ENCODE data around the gene EIF4A2. TPM values are rescaled to one million over a fixed set of nuclear protein-coding genes. Genes with fewer than 3 reads are reported as not detected.

The EIF4A2 gene
- total and polyA plus RNA-seq, 2 of the 13 experiments (the other 11 are each of a cell fraction or from before 2014, with no cell fraction given) = 480 to 596 TPM

GRCh38 chr3:186782542-186783057 is 777 bp upstream of the EIF4A2 start:
- WGBS (ENCODE audit: low lambda C conversion rate) = 2% methylated on average over 21 of the region's 21 CpGs
- FAIRE-seq (no peak), DNase-seq (ENCODE audit: low spot score) (peak; percentile 30), ATAC-seq (peak; percentile 8; the same call in 2 of the 3 replicates)
- H3K36me3 ChIP-seq (replicated peaks in 1 of 2; ENCODE audit: control insufficient read depth in 1 of 2, insufficient read depth in 2 of 2, low read length in 2 of 2) = peaks cover 6 to 35% of the 10 kb centered on the region in 2 experiments
- H4K20me1 ChIP-seq (ENCODE audit: insufficient read depth, low read length) = peaks cover 42% of the 10 kb centered on the region
- peak overlapping the region; percentile 82 for H3K4me2 ChIP-seq (ENCODE audit: low read depth, low read length)
- H3K79me2 ChIP-seq (ENCODE audit: insufficient read depth, low read length) = peaks cover 35% of the 10 kb centered on the region
- H3K27ac ChIP-seq (ENCODE audit: extremely low read length, insufficient read depth, low read length) = peak overlapping the region; percentile 99
- peak overlapping the region; percentile 91 to 98 (median 95) for H3K4me3 ChIP-seq (replicated peaks in 1 of 3; ENCODE audit: insufficient read depth in 1 of 3, low read depth in 2 of 3, low read length in 3 of 3)
- TSS peak; percentile 96 for BruUV-seq (replicated peaks)
- no peaks in the 10 kb centered on the region; a peak in 1 of 5 replicates for H3K27me3 ChIP-seq (ENCODE audit: control insufficient read depth in 1 of 2, insufficient read depth in 2 of 2, low read length in 2 of 2)
- peaks cover 49% of the 10 kb centered on the region for H3K4me1 ChIP-seq (ENCODE audit: insufficient read depth, low read length)
- H3K9me3 ChIP-seq (ENCODE audit: low read length) = no peaks in the 10 kb centered on the region
- H2AFZ ChIP-seq (ENCODE audit: low read length) = no peak overlapping the region
- ChIA-PET POLR2A (interaction anchor here (0.7 to 3.6 kb wide), 28 partner anchors 13 to 259 kb away, joined by 3 to 26 read pairs (median 7); partner anchors contain the start of genes DNAJB11 and KNG1), CTCF (ENCODE audit: low intra/inter-chr PET ratio, low total read pairs) (no interaction called here)
- no peak for TF ChIP-seq TBP (CRISPR knock-in tag; IDR thresholded peaks at IDR 0.05)
- 0 out of 2 replicates have a peak, but pooled peaks have one; percentile 15 for TF ChIP-seq TOE1 (CRISPR knock-in tag; IDR thresholded peaks at IDR 0.05)
- TF ChIP-seq RARG (CRISPR knock-in tag; IDR thresholded peaks at IDR 0.05; ENCODE audit: low read depth) = 0 out of 2 replicates have a peak, but pooled peaks have one; percentile 8
- no peak for TF ChIP-seq SNAPC5 (CRISPR knock-in tag; IDR thresholded peaks at IDR 0.05; ENCODE audit: borderline replicate concordance)
- TF ChIP-seq RFX1 (IDR thresholded peaks at IDR 0.05) = no peak
- no peak for TF ChIP-seq SOX5 (CRISPR knock-in tag; IDR thresholded peaks at IDR 0.05; ENCODE audit: borderline replicate concordance)
- no peak for TF ChIP-seq ZNF576 (CRISPR knock-in tag; IDR thresholded peaks at IDR 0.05)
- TF ChIP-seq CCDC6 (CRISPR knock-in tag; IDR thresholded peaks at IDR 0.05) = no peak
- TF ChIP-seq ZNF276 (CRISPR knock-in tag; IDR thresholded peaks at IDR 0.05; ENCODE audit: low read depth) = no peak
- no peak for TF ChIP-seq ZFP36 (IDR thresholded peaks at IDR 0.05; ENCODE audit: borderline replicate concordance, low read depth, low read length, partially characterized antibody)
- 0 out of 2 replicates have a peak, but pooled peaks have one; percentile 0 for TF ChIP-seq CENPBD1 (CRISPR knock-in tag; IDR thresholded peaks at IDR 0.05; ENCODE audit: borderline replicate concordance, low read depth)
- H3K9ac ChIP-seq (ENCODE audit: insufficient read depth, low read depth, low read length) = peak overlapping the region; percentile 100
- in situ Hi-C loops (cut with HindIII; ENCODE audit: extremely low pct_ligation_motif_present, low pct_unique_long_range_greater_than_20kb) (no loop called here), intact Hi-C loops (cut with micrococcal nuclease; ENCODE audit: unreplicated experiment) (no loop called here)
